Activated CD8-positive, alpha-beta memory T cell treated with anti-CD3 and anti-CD28 coated beads for 4 hours (primary cell): ENCODE measurements around the gene RNF213.

Experiments used
- DNase-seq, 2 donors: peaks; one replicate each; pipeline ENCODE4 v3.0.0-alpha.2; 2020; ENCODE audit warnings: low read depth in 2 of 2

Gene RNF213

GRCh38 chr17:80260791-80261158 lies at the start of gene RNF213:
Gene RNF213, plus strand, starts transcription at chr17:80260852. Its CDS starts 2,830 bp downstream, at chr17:80263682.
- no peak for DNase-seq

- DNase-seq, result no peak
These were observed 48.5 kb upstream of the RNF213 start for GRCh38 chr17:80212109-80212508.

GRCh38 chr17:80212511-80212910 lies 48.1 kb upstream of the RNF213 start:
- no peak for DNase-seq

- DNase-seq, result no peak
These were observed 47.5 kb upstream of the RNF213 start for GRCh38 chr17:80212962-80213642.

GRCh38 chr17:80213643-80213975 lies 47.0 kb upstream of the RNF213 start:
- no peak for DNase-seq

GRCh38 chr17:80214012-80214877 lies 46.4 kb upstream of the RNF213 start:
- no peak for DNase-seq

GRCh38 chr17:80214878-80215210 lies 45.8 kb upstream of the RNF213 start:
- DNase-seq, result no peak

GRCh38 chr17:80216473-80217456 lies 43.9 kb upstream of the RNF213 start:
- no peak for DNase-seq

GRCh38 chr17:80217703-80218362 lies 42.8 kb upstream of the RNF213 start:
- DNase-seq, result no peak

- no peak for DNase-seq
These were observed 42.3 kb upstream of the RNF213 start for GRCh38 chr17:80218391-80218790.

- peak; percentile 89 to 90 for DNase-seq
These were observed 41.5 kb upstream of the RNF213 start for GRCh38 chr17:80219013-80219762.

GRCh38 chr17:80219763-80220053 lies 40.9 kb upstream of the RNF213 start:
- DNase-seq, result no peak

GRCh38 chr17:80220054-80220735 lies 40.5 kb upstream of the RNF213 start, which contains the start of the genes SGSH and SLC26A11:
Gene SGSH, minus strand, starts transcription at chr17:80220333. Its CDS starts 20 bp downstream, at chr17:80220313.
Gene SLC26A11, plus strand, starts transcription at chr17:80220427. Its CDS starts 1,134 bp downstream, at chr17:80221561.
- DNase-seq, result peak in 1 of 2 donors; percentile 6

- DNase-seq, result no peak
These were observed 39.9 kb upstream of the RNF213 start for GRCh38 chr17:80220736-80221215.

GRCh38 chr17:80221351-80222105 lies 39.1 kb upstream of the RNF213 start:
- DNase-seq, result no peak

- no peak for DNase-seq
These were observed 38.1 kb upstream of the RNF213 start for GRCh38 chr17:80222376-80223141.

GRCh38 chr17:80223142-80223815 lies 37.4 kb upstream of the RNF213 start:
- DNase-seq, result no peak
